ENCODE results near the gene MCF2L. TPM values are rescaled to one million over a fixed set of nuclear protein-coding genes. Genes with fewer than 3 reads are reported as not detected.

The MCF2L gene
- total and polyA plus RNA-seq, 10 of the 15 experiments (the other 5 are each of a cell fraction or from before 2014, with no cell fraction given) = 0.06 to 1.1 (median 0.21) TPM; not detected in 2

DNA sequence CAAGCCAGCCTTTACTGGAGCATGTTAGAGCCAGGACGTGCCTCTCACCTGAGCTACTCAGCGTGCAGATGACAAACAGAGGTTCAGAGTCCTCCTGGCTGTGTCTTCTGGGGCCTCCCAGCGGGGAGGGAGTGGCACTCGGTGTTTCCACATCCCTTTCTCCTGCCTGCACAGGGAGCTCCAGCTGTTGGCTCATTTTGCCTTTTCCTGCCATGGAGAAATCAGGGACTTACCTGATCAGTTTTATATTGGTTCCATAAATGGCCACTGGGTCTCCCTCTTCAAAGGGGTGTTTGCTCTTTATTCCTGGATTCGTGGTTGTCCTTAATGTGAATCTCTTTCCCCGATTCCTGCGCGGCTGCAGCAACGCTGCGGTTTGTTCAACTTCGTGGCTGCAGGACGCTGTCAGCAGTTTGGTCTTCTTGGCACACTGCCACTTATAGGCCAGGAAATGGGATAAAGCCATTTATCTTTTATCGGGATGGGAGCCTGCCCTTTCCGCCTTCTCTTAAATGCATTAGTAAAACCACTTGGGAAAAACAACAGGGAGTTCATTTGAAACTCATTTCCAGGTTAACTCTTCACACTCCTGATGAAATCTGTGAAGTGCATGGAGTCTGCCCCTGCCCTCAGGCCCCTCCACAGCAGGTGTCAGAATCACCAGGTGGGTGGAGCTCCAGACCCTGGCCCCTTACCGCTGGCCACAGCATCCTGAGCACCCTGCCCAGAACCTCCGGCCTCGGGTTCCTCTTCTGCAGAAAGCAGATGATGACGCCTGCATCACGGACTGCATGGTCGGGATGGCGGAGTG, 39.8 kb upstream of the MCF2L start (continued):
- TF ChIP-seq ETV6 (conservative IDR thresholded peaks at IDR 0.05 in 1 of 2, IDR thresholded peaks at IDR 0.05 in 1 of 2; ENCODE audit: borderline replicate concordance in 1 of 2, low read depth in 1 of 2) (no peak), NR2C2 (IDR thresholded peaks at IDR 0.05; ENCODE audit: borderline replicate concordance, control insufficient read depth, insufficient read length, low read depth) (no peak), SMC3 (IDR thresholded peaks at IDR 0.05; ENCODE audit: borderline replicate concordance, low read length) (no peak), NR2F1 (conservative IDR thresholded peaks at IDR 0.05) (no peak), HCFC1 (IDR thresholded peaks at IDR 0.05; ENCODE audit: low read length) (no peak)
- TF ChIP-seq, protein P1, sequence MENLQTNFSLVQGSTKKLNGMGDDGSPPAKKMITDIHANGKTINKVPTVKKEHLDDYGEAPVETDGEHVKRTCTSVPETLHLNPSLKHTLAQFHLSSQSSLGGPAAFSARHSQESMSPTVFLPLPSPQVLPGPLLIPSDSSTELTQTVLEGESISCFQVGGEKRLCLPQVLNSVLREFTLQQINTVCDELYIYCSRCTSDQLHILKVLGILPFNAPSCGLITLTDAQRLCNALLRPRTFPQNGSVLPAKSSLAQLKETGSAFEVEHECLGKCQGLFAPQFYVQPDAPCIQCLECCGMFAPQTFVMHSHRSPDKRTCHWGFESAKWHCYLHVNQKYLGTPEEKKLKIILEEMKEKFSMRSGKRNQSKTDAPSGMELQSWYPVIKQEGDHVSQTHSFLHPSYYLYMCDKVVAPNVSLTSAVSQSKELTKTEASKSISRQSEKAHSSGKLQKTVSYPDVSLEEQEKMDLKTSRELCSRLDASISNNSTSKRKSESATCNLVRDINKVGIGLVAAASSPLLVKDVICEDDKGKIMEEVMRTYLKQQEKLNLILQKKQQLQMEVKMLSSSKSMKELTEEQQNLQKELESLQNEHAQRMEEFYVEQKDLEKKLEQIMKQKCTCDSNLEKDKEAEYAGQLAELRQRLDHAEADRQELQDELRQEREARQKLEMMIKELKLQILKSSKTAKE (IDR thresholded peaks at IDR 0.05; ENCODE audit: low read depth, poor library complexity, severe bottlenecking) = no peak

- ATAC-seq = no peak
- 19% methylated on average over 8 of the region's 8 CpGs for WGBS (ENCODE audit: insufficient coverage, insufficient replicate concordance, low lambda C conversion rate, missing lambda C conversion rate)
- FAIRE-seq = no peak
- H3K4me2 ChIP-seq (ENCODE audit: control insufficient read depth, insufficient read depth) = no peak overlapping the region
- POLR2A ChIA-PET = no interaction called here
- no peaks in the 10 kb centered on the region for H4K20me1 ChIP-seq (ENCODE audit: control insufficient read depth, insufficient read depth)
- H3K9me3 ChIP-seq (replicated peaks; ENCODE audit: control insufficient read depth, insufficient read depth, low read length) = no peaks in the 10 kb centered on the region
- peaks cover 0 to 2% of the 10 kb centered on the region in 2 experiments; a peak in 3 of 4 replicates for H3K27me3 ChIP-seq (replicated peaks in 1 of 2; ENCODE audit: control insufficient read depth in 2 of 2, insufficient read depth in 2 of 2, low read length in 1 of 2)
- in situ Hi-C loops (cut with MboI) (no loop called here), intact Hi-C loops (cut with micrococcal nuclease; ENCODE audit: unreplicated experiment) (no loop called here)
- H3K27ac ChIP-seq (ENCODE audit: control insufficient read depth, insufficient read depth) = no peak overlapping the region
- SMC1A ChIA-PET (ENCODE audit: uncharacterized antibody, unreplicated experiment) = no interaction called here
- H2AFZ ChIP-seq (ENCODE audit: control insufficient read depth, low read depth, low read length) = no peak overlapping the region
- no peaks in the 10 kb centered on the region for H3K36me3 ChIP-seq (ENCODE audit: control insufficient read depth in 2 of 2, insufficient read depth in 2 of 2, low read length in 1 of 2)
- no peak overlapping the region for H3K9ac ChIP-seq (ENCODE audit: control insufficient read depth, insufficient read depth, low read length)
- no peaks in the 10 kb centered on the region for H3K4me1 ChIP-seq (ENCODE audit: control insufficient read depth, insufficient read depth, low read length)
- no TSS peak for BruUV-seq (replicated peaks)
- CTCF ChIA-PET = interaction anchor here (1.6 kb wide), 1 partner anchor 13 kb away, joined by 5 read pairs; no protein-coding TSS in a partner anchor
- DNase-seq (ENCODE audit: low read depth, low spot score) = no peak
- no peaks in the 10 kb centered on the region for H3K79me2 ChIP-seq (ENCODE audit: control insufficient read depth, insufficient read depth, low read length)
- H3K4me3 ChIP-seq = no peak overlapping the region
- RAD21 ChIA-PET (ENCODE audit: unreplicated experiment) = no interaction called here
- no peak for TF ChIP-seq STAT1 (conservative IDR thresholded peaks at IDR 0.05)
- no peak for TF ChIP-seq NFYB (IDR thresholded peaks at IDR 0.05; ENCODE audit: insufficient read depth, low read depth, low read length)
- TF ChIP-seq ATF7 (IDR thresholded peaks at IDR 0.05; ENCODE audit: low read depth) = no peak
- TF ChIP-seq, protein P2, sequence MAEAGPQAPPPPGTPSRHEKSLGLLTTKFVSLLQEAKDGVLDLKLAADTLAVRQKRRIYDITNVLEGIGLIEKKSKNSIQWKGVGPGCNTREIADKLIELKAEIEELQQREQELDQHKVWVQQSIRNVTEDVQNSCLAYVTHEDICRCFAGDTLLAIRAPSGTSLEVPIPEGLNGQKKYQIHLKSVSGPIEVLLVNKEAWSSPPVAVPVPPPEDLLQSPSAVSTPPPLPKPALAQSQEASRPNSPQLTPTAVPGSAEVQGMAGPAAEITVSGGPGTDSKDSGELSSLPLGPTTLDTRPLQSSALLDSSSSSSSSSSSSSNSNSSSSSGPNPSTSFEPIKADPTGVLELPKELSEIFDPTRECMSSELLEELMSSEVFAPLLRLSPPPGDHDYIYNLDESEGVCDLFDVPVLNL (IDR thresholded peaks at IDR 0.05; ENCODE audit: low read depth, low read length) = no peak
- TF ChIP-seq IKZF1 (conservative IDR thresholded peaks at IDR 0.05) = no peak
- TF ChIP-seq MTA3 (IDR thresholded peaks at IDR 0.05; ENCODE audit: borderline replicate concordance, low read length) = no peak
- TF ChIP-seq, protein P3, sequence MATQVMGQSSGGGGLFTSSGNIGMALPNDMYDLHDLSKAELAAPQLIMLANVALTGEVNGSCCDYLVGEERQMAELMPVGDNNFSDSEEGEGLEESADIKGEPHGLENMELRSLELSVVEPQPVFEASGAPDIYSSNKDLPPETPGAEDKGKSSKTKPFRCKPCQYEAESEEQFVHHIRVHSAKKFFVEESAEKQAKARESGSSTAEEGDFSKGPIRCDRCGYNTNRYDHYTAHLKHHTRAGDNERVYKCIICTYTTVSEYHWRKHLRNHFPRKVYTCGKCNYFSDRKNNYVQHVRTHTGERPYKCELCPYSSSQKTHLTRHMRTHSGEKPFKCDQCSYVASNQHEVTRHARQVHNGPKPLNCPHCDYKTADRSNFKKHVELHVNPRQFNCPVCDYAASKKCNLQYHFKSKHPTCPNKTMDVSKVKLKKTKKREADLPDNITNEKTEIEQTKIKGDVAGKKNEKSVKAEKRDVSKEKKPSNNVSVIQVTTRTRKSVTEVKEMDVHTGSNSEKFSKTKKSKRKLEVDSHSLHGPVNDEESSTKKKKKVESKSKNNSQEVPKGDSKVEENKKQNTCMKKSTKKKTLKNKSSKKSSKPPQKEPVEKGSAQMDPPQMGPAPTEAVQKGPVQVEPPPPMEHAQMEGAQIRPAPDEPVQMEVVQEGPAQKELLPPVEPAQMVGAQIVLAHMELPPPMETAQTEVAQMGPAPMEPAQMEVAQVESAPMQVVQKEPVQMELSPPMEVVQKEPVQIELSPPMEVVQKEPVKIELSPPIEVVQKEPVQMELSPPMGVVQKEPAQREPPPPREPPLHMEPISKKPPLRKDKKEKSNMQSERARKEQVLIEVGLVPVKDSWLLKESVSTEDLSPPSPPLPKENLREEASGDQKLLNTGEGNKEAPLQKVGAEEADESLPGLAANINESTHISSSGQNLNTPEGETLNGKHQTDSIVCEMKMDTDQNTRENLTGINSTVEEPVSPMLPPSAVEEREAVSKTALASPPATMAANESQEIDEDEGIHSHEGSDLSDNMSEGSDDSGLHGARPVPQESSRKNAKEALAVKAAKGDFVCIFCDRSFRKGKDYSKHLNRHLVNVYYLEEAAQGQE (IDR thresholded peaks at IDR 0.05; ENCODE audit: low read depth, low read length) = no peak
- no peak for TF ChIP-seq SMC3 (IDR thresholded peaks at IDR 0.05; ENCODE audit: borderline replicate concordance, low read length)
- TF ChIP-seq, protein P4, sequence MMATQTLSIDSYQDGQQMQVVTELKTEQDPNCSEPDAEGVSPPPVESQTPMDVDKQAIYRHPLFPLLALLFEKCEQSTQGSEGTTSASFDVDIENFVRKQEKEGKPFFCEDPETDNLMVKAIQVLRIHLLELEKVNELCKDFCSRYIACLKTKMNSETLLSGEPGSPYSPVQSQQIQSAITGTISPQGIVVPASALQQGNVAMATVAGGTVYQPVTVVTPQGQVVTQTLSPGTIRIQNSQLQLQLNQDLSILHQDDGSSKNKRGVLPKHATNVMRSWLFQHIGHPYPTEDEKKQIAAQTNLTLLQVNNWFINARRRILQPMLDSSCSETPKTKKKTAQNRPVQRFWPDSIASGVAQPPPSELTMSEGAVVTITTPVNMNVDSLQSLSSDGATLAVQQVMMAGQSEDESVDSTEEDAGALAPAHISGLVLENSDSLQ (IDR thresholded peaks at IDR 0.05) = no peak
- TF ChIP-seq MTA2 (IDR thresholded peaks at IDR 0.05; ENCODE audit: low read depth) = no peak
These were observed 39.3 kb upstream of the MCF2L start for GRCh38 chr13:112929783-112930055.
